HCT116 (cell line): Measurements from ENCODE around the gene COL9A3. TPM values are rescaled to one million over a fixed set of nuclear protein-coding genes. Genes with fewer than 3 reads are reported as not detected.

Source experiments
- ATAC-seq: fragments of 200-7000 bp; cut with Tn5 transposase; 2 replicates; pipeline ENCODE4 v1.9.1; 2020; ENCODE audit warnings: mild to moderate bottlenecking, moderate library complexity
- BruUV-seq: library from RNA; stranded (reverse); fragments of 400-500 nt; replicated peaks from 2 replicates; lab custom pipeline; 2021; lab: Mats Ljungman, UMichigan
- CTCF ChIA-PET: fragments of 300-600 bp; sonication (Branson Sonifier 250); formaldehyde crosslinking; loops from one replicate; lab custom pipeline; 2021; ENCODE audit warnings: antibody characterized with exemption; lab: Charles Lee
- POLR2A ChIA-PET: fragments of 300-600, 350-600 bp; sonication (Branson Sonifier 250); formaldehyde crosslinking; loops from one replicate; lab custom pipeline; 2021; ENCODE audit warnings: antibody characterized with exemption; lab: Charles Lee
- RAD21 ChIA-PET, 2 experiments: fragments of 300-600 bp; sonication (Branson Sonifier 250); formaldehyde crosslinking; loops; one replicate each; lab custom pipeline; 2023; ENCODE audit warnings: low total read pairs in 2 of 2; ENCODE audit not compliant: uncharacterized antibody in 2 of 2, unreplicated experiment in 2 of 2, low non-redundant PET in 1 of 2; lab: Charles Lee
- DNase-seq: peaks from one replicate; pipeline ENCODE4 v3.0.0-alpha.2; 2010; ENCODE audit warnings: low read depth, low spot score
- H2AFZ ChIP-seq: fragments of 200-600 bp; shearing (Covaris generic), sonication (generic); 2 replicates; pipeline ENCODE4 v1.6.1; 2017; ENCODE audit warnings: low read depth, mixed run types, mixed read lengths, antibody characterized with exemption, low read length; ENCODE audit not compliant: poor library complexity, severe bottlenecking
- H3K27ac ChIP-seq: 2 replicates; pipeline ENCODE4 v1.5.1; 2012; ENCODE audit warnings: low read depth, low read length
- H3K27me3 ChIP-seq: fragments of 200-600 bp; sonication (generic); 2 replicates; pipeline ENCODE4 v1.6.1; 2016; ENCODE audit warnings: mixed run types, low read length, mixed read lengths; ENCODE audit not compliant: insufficient read depth
- H3K36me3 ChIP-seq, 2 experiments: fragments of 200-500 bp in 1 of 2; fragments of 200-600 bp in 1 of 2; sonication (Bioruptor generic) in 1 of 2; sonication (generic) in 1 of 2; 2 replicates each; pipeline versions ENCODE4 v1.5.1 to v1.6.1; 2014 to 2016; ENCODE audit warnings: low read length in 2 of 2, inconsistent platforms in 1 of 2, mixed read lengths in 1 of 2, mixed run types in 1 of 2; ENCODE audit not compliant: insufficient read depth in 2 of 2, control insufficient read depth in 1 of 2
- H3K4me1 ChIP-seq, 2 experiments: fragments of 200-600 bp in 1 of 2; sonication (generic) in 1 of 2; 2 replicates each; pipeline versions ENCODE4 v1.5.1 to v1.6.1; 2012 to 2017; ENCODE audit warnings: low read length in 2 of 2, inconsistent platforms in 1 of 2, mild to moderate bottlenecking in 1 of 2, mixed read lengths in 1 of 2, mixed run types in 1 of 2, moderate library complexity in 1 of 2; ENCODE audit not compliant: insufficient read depth in 2 of 2, control insufficient read depth in 1 of 2
- H3K4me2 ChIP-seq: fragments of 200-600 bp; sonication (generic); 2 replicates; pipeline ENCODE4 v1.6.1; 2017; ENCODE audit warnings: mixed run types, low read length, mixed read lengths
- H3K4me3 ChIP-seq, 2 experiments: fragments of 200-600 bp in 1 of 2; sonication (generic) in 1 of 2; replicated peaks in 1 of 2; 2 replicates each; pipeline ENCODE4 v1.5.1; 2011 to 2016; ENCODE audit warnings: low read length in 2 of 2, control low read depth in 1 of 2, low read depth in 1 of 2, mild to moderate bottlenecking in 1 of 2, mixed read lengths in 1 of 2, mixed run types in 1 of 2
- H3K79me2 ChIP-seq: fragments of 200-600 bp; sonication (generic); 2 replicates; pipeline ENCODE4 v1.6.1; 2017; ENCODE audit warnings: mild to moderate bottlenecking, mixed run types, low read length, moderate library complexity, mixed read lengths; ENCODE audit not compliant: insufficient read depth
- H3K9ac ChIP-seq: fragments of 200-600 bp; sonication (generic); 2 replicates; pipeline ENCODE4 v1.6.1; 2016; ENCODE audit warnings: low read length, mixed read lengths
- H3K9me2 ChIP-seq: fragments of 200-600 bp; sonication (generic), shearing (Covaris generic); 2 replicates; pipeline ENCODE4 v1.6.1; 2017; ENCODE audit warnings: mixed run types, mild to moderate bottlenecking, moderate library complexity; ENCODE audit not compliant: insufficient read depth
- H3K9me3 ChIP-seq, 2 experiments: fragments of 200-500 bp in 1 of 2; fragments of 200-600 bp in 1 of 2; sonication (Bioruptor generic) in 1 of 2; sonication (generic) in 1 of 2; 2 replicates each; pipeline ENCODE4 v1.6.1; 2014 to 2017; ENCODE audit warnings: low read length in 2 of 2, mixed read lengths in 2 of 2, inconsistent platforms in 1 of 2, low read depth in 1 of 2, mild to moderate bottlenecking in 1 of 2, mixed run types in 1 of 2, moderate library complexity in 1 of 2; ENCODE audit not compliant: control insufficient read depth in 1 of 2, insufficient read depth in 1 of 2
- H4K20me1 ChIP-seq: fragments of 200-600 bp; sonication (generic), shearing (Covaris generic); 2 replicates; pipeline ENCODE4 v1.6.1; 2017; ENCODE audit warnings: mixed run types, mild to moderate bottlenecking, moderate library complexity; ENCODE audit not compliant: insufficient read depth
- CBX3 ChIP-seq: IDR thresholded peaks from 2 replicates; pipeline ENCODE4 v1.6.1; 2012; ENCODE audit warnings: low read depth
- CEBPB ChIP-seq: IDR thresholded peaks from 2 replicates; pipeline ENCODE4 v1.6.1; 2012; ENCODE audit warnings: low read depth
- EZH2 ChIP-seq: fragments of 200-600 bp; sonication (generic); IDR thresholded peaks from 2 replicates; pipeline ENCODE4 v1.6.1; 2017; ENCODE audit warnings: antibody characterized with exemption, mixed run types
- POLR2A ChIP-seq: IDR thresholded peaks from 2 replicates; pipeline ENCODE4 v1.7.0; 2011; ENCODE audit warnings: borderline replicate concordance; ENCODE audit not compliant: insufficient read depth, insufficient read length; ENCODE audit errors: extremely low read depth
- SIN3A ChIP-seq: IDR thresholded peaks from 2 replicates; pipeline ENCODE4 v1.6.1; 2012; ENCODE audit warnings: low read depth
- SRF ChIP-seq: IDR thresholded peaks from 2 replicates; pipeline ENCODE4 v1.6.1; 2012; ENCODE audit warnings: low read depth
- TCF7L2 ChIP-seq: IDR thresholded peaks from 2 replicates; pipeline ENCODE4 v1.7.0; 2011; ENCODE audit warnings: borderline replicate concordance, inconsistent platforms; ENCODE audit not compliant: insufficient read depth, insufficient read length; ENCODE audit errors: extremely low read depth
- YY1 ChIP-seq: IDR thresholded peaks from 2 replicates; pipeline ENCODE4 v1.6.1; 2011; ENCODE audit warnings: low read length, low read depth, moderate library complexity, mild to moderate bottlenecking; ENCODE audit not compliant: insufficient replicate concordance; ENCODE audit errors: extremely low read depth
- ZFX ChIP-seq: fragments of 450-650 bp; IDR thresholded peaks from 2 replicates; pipeline ENCODE4 v1.6.1; 2017
- intact Hi-C: fragments of 100-400 bp; cut with micrococcal nuclease; formaldehyde crosslinking; loops from 2 replicates; pipeline ENCODE4 v1.10.0; 2022
- total RNA-seq: library from RNA; stranded (reverse); gene quantifications from one replicate; pipeline ENCODE4 v1.2.1, GENCODE V29; 2021; ENCODE audit not compliant: unreplicated experiment

Gene COL9A3
- total RNA-seq, 1 experiment from 2014 or later = 29.7 TPM

- intact Hi-C loops = no loop called here
- no peaks in the 10 kb centered on the region for H3K9me2 ChIP-seq
Measured at GRCh38 chr20:62799459-62799858, 17.4 kb upstream of the COL9A3 start.

GRCh38 chr20:62799873-62800272 lies 17.0 kb upstream of the COL9A3 start:
- H3K79me2 ChIP-seq = peaks cover 27% of the 10 kb centered on the region
- RAD21 ChIA-PET = no interaction called here
- TF ChIP-seq SIN3A (no peak), ZFX (no peak), EZH2 (no peak), YY1 (no peak)
- TF ChIP-seq, all 23 proteins: peak for 0
- H3K36me3 ChIP-seq = peaks cover 19 to 37% of the 10 kb centered on the region in 2 experiments; a peak in 3 of 4 replicates
- POLR2A ChIA-PET = no interaction called here
- H3K27me3 ChIP-seq = no peaks in the 10 kb centered on the region
- no peaks in the 10 kb centered on the region for H3K9me2 ChIP-seq
- ATAC-seq = no peak
- H3K4me2 ChIP-seq = no peak overlapping the region
- H4K20me1 ChIP-seq = no peaks in the 10 kb centered on the region
- H3K27ac ChIP-seq = no peak overlapping the region
- no peak for DNase-seq
- no peak overlapping the region for H3K4me3 ChIP-seq
- H3K9me3 ChIP-seq = no peaks in the 10 kb centered on the region
- H2AFZ ChIP-seq = no peak overlapping the region
- H3K9ac ChIP-seq = no peak overlapping the region
- intact Hi-C loops = loop anchor here (10.0 kb wide), 1 partner anchor 495 kb away; the partner anchor contains the start of gene ADRM1
- CTCF ChIA-PET = no interaction called here
- no TSS peak for BruUV-seq
- H3K4me1 ChIP-seq = peaks cover 13 to 38% of the 10 kb centered on the region in 2 experiments

More at GRCh38 chr20:62799459-62799858, 17.4 kb upstream of the COL9A3 start:
- Histone ChIP-seq H2AFZ (no peak overlapping the region), H3K27ac (no peak overlapping the region), H3K4me1 (peaks cover 13 to 42% of the 10 kb centered on the region in 2 experiments), H3K9ac (no peak overlapping the region)
- ChIA-PET CTCF (no interaction called here), POLR2A (no interaction called here)
- BruUV-seq = TSS peak; percentile 20
- TF ChIP-seq CBX3 = no peak
- TF ChIP-seq POLR2A = no peak
- TF ChIP-seq TCF7L2 = no peak
- TF ChIP-seq CEBPB = no peak
- TF ChIP-seq SRF = no peak
- TF ChIP-seq, all 23 proteins: peak for 0
- Histone ChIP-seq H3K27me3 (no peaks in the 10 kb centered on the region), H4K20me1 (no peaks in the 10 kb centered on the region), H3K79me2 (peaks cover 25% of the 10 kb centered on the region), H3K4me2 (no peak overlapping the region), H3K4me3 (no peak overlapping the region), H3K36me3 (peaks cover 19 to 37% of the 10 kb centered on the region in 2 experiments; a peak in 3 of 4 replicates), H3K9me3 (no peaks in the 10 kb centered on the region)
- RAD21 ChIA-PET = no interaction called here
- DNase-seq (no peak), ATAC-seq (no peak)
